Lower lobe of right lung (tissue), 2 donors: Measurements from ENCODE around the gene C8A. TPM values are rescaled to one million over a fixed set of nuclear protein-coding genes. Genes with fewer than 3 reads are reported as not detected.

Experiments
- ATAC-seq, 2 donors: fragments of 200-7000 bp; cut with Tn5 transposase; one replicate each; pipeline ENCODE4 v1.9.1; 2020 to 2022; ENCODE audit warnings: mild to moderate bottlenecking in 2 of 2, moderate library complexity in 2 of 2
- DNase-seq: peaks from one replicate; pipeline ENCODE4 v3.0.0-alpha.2; 2020
- H3K27ac ChIP-seq: fragments of 200-600 bp; one replicate; pipeline ENCODE4 v1.8.0; 2022
- H3K27me3 ChIP-seq: fragments of 200-600 bp; one replicate; pipeline ENCODE4 v1.8.0; 2022; ENCODE audit warnings: low read depth
- H3K36me3 ChIP-seq: fragments of 200-600 bp; one replicate; pipeline ENCODE4 v1.8.0; 2022; ENCODE audit warnings: mild to moderate bottlenecking
- H3K4me1 ChIP-seq: fragments of 200-600 bp; one replicate; pipeline ENCODE4 v1.8.0; 2022
- H3K4me3 ChIP-seq: fragments of 200-600 bp; one replicate; pipeline ENCODE4 v1.8.0; 2022; ENCODE audit warnings: mild to moderate bottlenecking
- H3K9me3 ChIP-seq: fragments of 200-600 bp; one replicate; pipeline ENCODE4 v1.8.0; 2022
- CTCF ChIP-seq: fragments of 200-600 bp; IDR thresholded peaks from one replicate; pipeline ENCODE4 v1.8.0; 2022; ENCODE audit warnings: antibody characterized with exemption, mild to moderate bottlenecking
- intact Hi-C: fragments of 100-400 bp; cut with DNase I; formaldehyde crosslinking; loops from one replicate; pipeline ENCODE4 v1.11.0; 2022
- total RNA-seq: library from RNA; stranded (reverse); fragmentation: NEBNext Ultra II Directional; extraction: Animal tissue kit (Norgen Biotek cat#: 25700); gene quantifications from one replicate; pipeline ENCODE4 v1.2.1, GENCODE V29; 2021
- donor health status: DM: no; HTN: yes; CAD: no; lungs with severe emphysema.

C8A gene
- total RNA-seq, 1 donor from 2014 or later = not detected

- Histone ChIP-seq H3K4me3 (no peak overlapping the region), H3K27me3 (no peaks in the 10 kb centered on the region), H3K27ac (no peak overlapping the region), H3K4me1 (no peaks in the 10 kb centered on the region), H3K9me3 (no peaks in the 10 kb centered on the region), H3K36me3 (no peaks in the 10 kb centered on the region)
- DNase-seq = no peak
- no peak for TF ChIP-seq CTCF
- intact Hi-C loops = no loop called here
- no peak for ATAC-seq
Observed at GRCh38 chr1:56859287-56859686, 4.7 kb downstream of the C8A start.

GRCh38 chr1:56863265-56863992 is 8.8 kb downstream of the C8A start:
- H3K27me3 ChIP-seq = no peaks in the 10 kb centered on the region
- no peaks in the 10 kb centered on the region for H3K36me3 ChIP-seq
- H3K4me1 ChIP-seq = no peaks in the 10 kb centered on the region
- H3K9me3 ChIP-seq = no peaks in the 10 kb centered on the region
- no peak for DNase-seq
- no peak overlapping the region for H3K4me3 ChIP-seq
- intact Hi-C loops = no loop called here
- no peak for ATAC-seq
- no peak overlapping the region for H3K27ac ChIP-seq
- no peak for TF ChIP-seq CTCF

- no peaks in the 10 kb centered on the region for H3K27me3 ChIP-seq
- DNase-seq = no peak
- H3K4me3 ChIP-seq = no peak overlapping the region
- no peak for ATAC-seq
- H3K36me3 ChIP-seq = no peaks in the 10 kb centered on the region
- no peak for TF ChIP-seq CTCF
- no peaks in the 10 kb centered on the region for H3K9me3 ChIP-seq
- H3K4me1 ChIP-seq = no peaks in the 10 kb centered on the region
- intact Hi-C loops = no loop called here
- no peak overlapping the region for H3K27ac ChIP-seq
Observed at GRCh38 chr1:56864430-56864829, 9.8 kb downstream of the C8A start.

- Histone ChIP-seq H3K27ac (no peak overlapping the region), H3K27me3 (no peaks in the 10 kb centered on the region), H3K9me3 (no peaks in the 10 kb centered on the region), H3K4me1 (no peaks in the 10 kb centered on the region), H3K36me3 (no peaks in the 10 kb centered on the region), H3K4me3 (no peak overlapping the region)
- DNase-seq (no peak), ATAC-seq (no peak)
- no peak for TF ChIP-seq CTCF
- intact Hi-C loops = no loop called here
Observed at GRCh38 chr1:56866656-56867055, 12.1 kb downstream of the C8A start.

GRCh38 chr1:56867491-56867890 is 12.9 kb downstream of the C8A start:
- H3K36me3 ChIP-seq = no peaks in the 10 kb centered on the region
- intact Hi-C loops = no loop called here
- H3K9me3 ChIP-seq = no peaks in the 10 kb centered on the region
- no peak for DNase-seq
- H3K4me3 ChIP-seq = no peak overlapping the region
- no peak for ATAC-seq
- no peak for TF ChIP-seq CTCF
- no peaks in the 10 kb centered on the region for H3K27me3 ChIP-seq
- no peak overlapping the region for H3K27ac ChIP-seq
- H3K4me1 ChIP-seq = no peaks in the 10 kb centered on the region
